ENCODE results near the gene PTPRN2.

PTPRN2 gene

GRCh38 chr7:158581440-158582088 lies 6.1 kb downstream of the PTPRN2 start:
- in situ Hi-C loops (cut with HindIII; ENCODE audit: low sequenced_read_pairs): no loop called here

- in situ Hi-C loops (cut with HindIII; ENCODE audit: low sequenced_read_pairs): loop anchor here (10.0 kb wide), 1 partner anchor 655 kb away; no protein-coding TSS in a partner anchor
Measured at GRCh38 chr7:158579662-158580646, 7.7 kb downstream of the PTPRN2 start.

DNA sequence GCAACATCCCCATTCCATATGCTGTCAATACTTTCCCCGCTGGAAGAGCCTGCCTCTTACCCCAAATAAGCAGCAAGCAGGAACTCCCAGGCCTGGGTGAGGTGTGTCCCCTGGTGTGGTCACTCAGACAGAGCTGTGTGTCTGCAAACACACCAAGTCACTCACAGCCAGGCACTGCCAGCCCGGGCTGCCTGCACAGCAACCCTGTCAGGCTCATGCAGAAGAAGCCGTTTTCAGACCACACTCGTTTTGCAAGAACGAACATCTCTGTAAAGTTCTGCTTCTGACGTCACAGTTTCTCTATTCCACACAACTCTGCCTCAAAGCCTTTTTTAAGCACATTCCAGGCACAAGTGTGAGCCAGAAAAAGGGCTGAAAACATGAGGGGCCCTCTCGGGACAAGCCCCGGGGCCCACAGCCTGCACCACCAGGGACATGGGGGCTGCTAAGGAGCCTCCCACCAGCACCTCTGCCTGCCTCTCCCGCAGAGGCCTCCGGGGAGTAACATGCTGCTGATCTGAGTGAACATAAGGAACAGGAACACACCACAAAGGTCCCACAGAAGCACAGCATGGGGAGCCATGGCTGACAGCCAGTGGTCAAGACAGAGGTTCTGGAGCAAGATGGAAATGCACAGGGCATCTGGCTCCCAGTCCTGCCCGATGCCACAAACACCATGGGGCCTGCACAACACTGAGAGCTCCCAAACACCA lies 11.4 kb downstream of the PTPRN2 start:
- in situ Hi-C loops (cut with HindIII; ENCODE audit: low sequenced_read_pairs): loop anchor here (10.0 kb wide), 1 partner anchor 651 kb away; no protein-coding TSS in a partner anchor

DNA sequence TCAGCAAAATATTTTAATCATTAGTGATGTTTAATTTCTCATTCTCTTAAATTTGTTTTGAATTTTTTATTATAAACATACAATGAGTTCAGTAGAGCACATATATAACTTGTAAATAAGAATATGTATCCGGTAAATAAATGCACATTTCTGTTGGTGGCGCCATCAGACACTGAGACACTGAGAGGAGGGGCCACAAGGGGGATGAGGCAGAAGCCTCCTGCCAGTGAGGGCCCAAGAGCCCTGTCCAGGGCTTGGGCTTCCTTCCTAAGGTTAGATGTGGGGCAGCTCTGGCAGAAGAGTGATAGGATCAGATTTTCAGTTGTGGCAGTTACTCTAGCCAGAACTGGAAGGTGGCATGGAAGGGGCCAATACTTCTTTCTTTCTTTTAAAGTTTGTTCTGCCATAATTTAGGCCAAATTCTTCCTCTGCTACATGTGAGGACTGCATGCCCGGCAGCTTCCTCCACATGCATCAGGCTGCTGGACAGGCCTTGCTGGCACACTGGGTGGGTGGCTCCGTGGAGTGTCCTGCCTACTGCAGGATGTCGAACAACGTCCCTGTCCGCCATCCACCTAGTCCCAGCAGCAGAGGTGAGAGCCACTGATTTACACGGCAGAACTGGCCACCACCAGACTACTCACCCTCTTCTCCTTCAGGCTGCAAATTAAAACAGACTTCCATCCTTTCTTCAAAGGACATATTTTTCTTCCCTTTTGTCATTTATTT lies 13.2 kb downstream of the PTPRN2 start:
- in situ Hi-C loops (cut with HindIII; ENCODE audit: low sequenced_read_pairs): loop anchor here (5.0 to 10.0 kb wide), 2 partner anchors 92 to 650 kb away; no protein-coding TSS in a partner anchor

- in situ Hi-C loops (cut with HindIII; ENCODE audit: low sequenced_read_pairs): loop anchor here (5.0 to 10.0 kb wide), 2 partner anchors 91 to 649 kb away; no protein-coding TSS in a partner anchor
Measured at GRCh38 chr7:158573310-158573709, 14.3 kb downstream of the PTPRN2 start.

GRCh38 chr7:158572000-158572828 lies 15.4 kb downstream of the PTPRN2 start:
- in situ Hi-C loops (cut with HindIII; ENCODE audit: low sequenced_read_pairs): loop anchor here (5.0 to 10.0 kb wide), 2 partner anchors 90 to 647 kb away; no protein-coding TSS in a partner anchor

- in situ Hi-C loops (cut with HindIII; ENCODE audit: low sequenced_read_pairs): loop anchor here (5.0 to 10.0 kb wide), 2 partner anchors 88 to 646 kb away; no protein-coding TSS in a partner anchor
Measured at GRCh38 chr7:158570449-158571170, 17.0 kb downstream of the PTPRN2 start.

- in situ Hi-C loops (cut with HindIII; ENCODE audit: low sequenced_read_pairs): loop anchor here (5.0 to 10.0 kb wide), 2 partner anchors 88 to 645 kb away; no protein-coding TSS in a partner anchor
Measured at GRCh38 chr7:158569858-158570323, 17.7 kb downstream of the PTPRN2 start.

GRCh38 chr7:158568974-158569857 lies 18.4 kb downstream of the PTPRN2 start:
- in situ Hi-C loops (cut with HindIII; ENCODE audit: low sequenced_read_pairs): no loop called here

- in situ Hi-C loops (cut with HindIII; ENCODE audit: low sequenced_read_pairs): no loop called here
Measured at GRCh38 chr7:158567153-158567603, 20.4 kb downstream of the PTPRN2 start.

- in situ Hi-C loops (cut with HindIII; ENCODE audit: low sequenced_read_pairs): no loop called here
Measured at GRCh38 chr7:158564663-158565035, 23.0 kb downstream of the PTPRN2 start.

- in situ Hi-C loops (cut with HindIII; ENCODE audit: low sequenced_read_pairs): no loop called here
Measured at GRCh38 chr7:158563911-158564662, 23.5 kb downstream of the PTPRN2 start.

- in situ Hi-C loops (cut with HindIII; ENCODE audit: low sequenced_read_pairs): no loop called here
Measured at GRCh38 chr7:158563051-158563450, 24.6 kb downstream of the PTPRN2 start.

GRCh38 chr7:158562517-158562916 lies 25.1 kb downstream of the PTPRN2 start:
- in situ Hi-C loops (cut with HindIII; ENCODE audit: low sequenced_read_pairs): no loop called here

DNA sequence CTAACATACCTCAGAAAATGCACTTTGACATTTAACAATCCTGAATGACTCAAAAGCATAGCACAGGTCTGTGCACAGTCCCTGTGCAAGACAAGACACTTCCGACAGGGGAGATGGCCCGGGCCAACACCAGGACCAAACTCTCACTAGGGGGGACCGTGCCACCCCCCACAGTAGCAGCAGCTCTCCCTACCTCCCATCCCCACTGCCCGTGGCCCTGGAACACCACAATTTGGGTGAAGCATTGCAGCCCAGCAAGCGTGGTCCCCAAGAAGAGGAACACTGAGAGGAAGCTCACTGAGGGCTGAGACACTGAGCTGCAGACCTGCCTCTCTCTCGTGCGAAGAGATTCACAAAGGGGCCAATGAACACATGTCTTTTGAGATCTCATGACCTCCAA lies 26.0 kb downstream of the PTPRN2 start:
- in situ Hi-C loops (cut with HindIII; ENCODE audit: low sequenced_read_pairs): no loop called here

DNA sequence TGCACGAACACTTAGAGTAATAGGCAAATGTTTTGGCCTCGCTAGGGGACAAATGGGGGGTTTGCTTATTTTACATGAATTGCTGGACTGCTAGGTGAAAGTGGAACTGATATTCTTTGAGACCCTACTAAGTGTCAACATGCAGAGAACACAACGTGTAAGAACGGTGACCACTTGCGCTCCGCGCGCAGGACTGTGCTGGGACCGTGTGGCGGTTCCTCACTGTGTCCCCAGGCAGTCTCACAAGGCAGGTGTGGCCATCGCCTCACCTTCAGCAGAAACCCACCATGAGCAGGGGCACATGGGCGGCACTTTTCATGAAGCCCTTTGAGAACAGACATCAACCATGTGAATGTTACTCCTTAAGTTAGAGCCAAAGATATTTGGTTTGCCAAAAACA lies 27.2 kb downstream of the PTPRN2 start:
- in situ Hi-C loops (cut with HindIII; ENCODE audit: low sequenced_read_pairs): no loop called here

DNA sequence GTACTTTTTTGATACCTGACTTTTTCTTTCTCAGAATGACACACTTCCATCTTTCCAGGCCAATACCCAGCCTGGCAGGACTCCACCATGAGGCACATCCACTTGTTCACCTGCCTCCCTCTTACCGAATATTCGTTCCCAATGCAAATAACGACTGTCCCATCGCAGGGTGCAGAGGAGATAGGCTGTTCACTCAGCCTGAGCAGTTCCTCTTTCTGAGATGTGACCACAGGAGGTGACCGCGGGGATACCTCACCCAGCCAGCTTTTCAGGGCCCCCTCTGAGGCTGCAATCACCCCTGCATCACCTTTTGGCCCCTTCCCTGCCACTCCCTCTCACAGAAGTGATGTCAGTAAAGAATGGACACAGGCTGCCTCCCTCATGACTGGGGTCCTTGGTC lies 28.3 kb downstream of the PTPRN2 start:
- in situ Hi-C loops (cut with HindIII; ENCODE audit: low sequenced_read_pairs): no loop called here
